K562 (cell line): Measurements from ENCODE around the gene LRP3. TPM values are rescaled to one million over a fixed set of nuclear protein-coding genes. Genes with fewer than 3 reads are reported as not detected.

Source experiments
- ATAC-seq: fragments of 200-7000 bp; cut with Tn5 transposase; 3 replicates; pipeline ENCODE4 v1.9.1; 2020; ENCODE audit warnings: moderate library complexity
- BruUV-seq: library from RNA; stranded (reverse); fragments of 400-500 nt; replicated peaks from 2 replicates; lab custom pipeline; 2021; lab: Mats Ljungman, UMichigan
- CTCF ChIA-PET: fragments of 300-600 bp; formaldehyde crosslinking; extraction: SDS; loops from one replicate; lab custom pipeline; 2021; ENCODE audit warnings: low intra/inter-chr PET ratio; lab: Yijun Ruan, JAX
- POLR2A ChIA-PET: fragments of 300-600, 350-650 bp; sonication (Branson Sonifier 250); formaldehyde crosslinking; extraction: SDS; loops from one replicate; lab custom pipeline; 2021; ENCODE audit warnings: antibody characterized with exemption, inconsistent platforms; lab: Yijun Ruan, JAX
- DNase-seq, 4 experiments: peaks; one replicate each; pipeline versions ENCODE4 v3.0.0 to v3.0.0-alpha.2; 2011 to 2018; ENCODE audit warnings: low spot score in 3 of 4, mixed read lengths in 3 of 4; ENCODE audit errors: extremely low read depth in 1 of 4
- FAIRE-seq: peaks from 2 replicates; lab custom pipeline; 2011; peaks lifted over from hg19 to GRCh38; lab: Jason Lieb, UNC
- H2AFZ ChIP-seq: 2 replicates; pipeline ENCODE4 v1.6.0; 2011; ENCODE audit warnings: low read depth, low read length, control low read depth, inconsistent platforms
- H3K27ac ChIP-seq: fragments of 200-600 bp; 3 replicates; pipeline ENCODE4 v1.8.0; 2011; ENCODE audit warnings: low read depth, mild to moderate bottlenecking, control low read depth, inconsistent platforms, low read length, moderate library complexity, mixed read lengths; ENCODE audit errors: extremely low read depth
- H3K27me3 ChIP-seq, 2 experiments: fragments of 300-600 bp in 1 of 2; 2 replicates in 1 of 2; 3 replicates in 1 of 2; pipeline versions ENCODE4 v1.6.0 to v1.8.0; 2011; ENCODE audit warnings: inconsistent platforms in 2 of 2, low read length in 2 of 2, mild to moderate bottlenecking in 1 of 2, mixed read lengths in 1 of 2, moderate library complexity in 1 of 2; ENCODE audit not compliant: control insufficient read depth in 2 of 2, insufficient read depth in 2 of 2
- H3K36me3 ChIP-seq: fragments of 300-600 bp; 3 replicates; pipeline ENCODE4 v1.8.0; 2011; ENCODE audit warnings: mild to moderate bottlenecking, low read length, inconsistent platforms; ENCODE audit not compliant: control insufficient read depth, insufficient read depth
- H3K4me1 ChIP-seq, 2 experiments: fragments of 200-600 bp in 1 of 2; replicated peaks in 1 of 2; 2 replicates in 1 of 2; 3 replicates in 1 of 2; pipeline versions ENCODE4 v1.5.1 to v1.8.0; 2011; ENCODE audit warnings: inconsistent platforms in 2 of 2, low read length in 2 of 2, mild to moderate bottlenecking in 1 of 2, mixed read lengths in 1 of 2, moderate library complexity in 1 of 2; ENCODE audit not compliant: control insufficient read depth in 2 of 2, insufficient read depth in 2 of 2
- H3K4me2 ChIP-seq: 2 replicates; pipeline ENCODE4 v1.6.1; 2011; ENCODE audit warnings: low read length, control low read depth, inconsistent platforms, mixed read lengths; ENCODE audit not compliant: insufficient read depth
- H3K4me3 ChIP-seq: fragments of 200-600 bp; sonication (generic), shearing (Covaris generic); 2 replicates; pipeline ENCODE4 v1.5.1; 2016; ENCODE audit warnings: control low read depth, inconsistent platforms
- H3K79me2 ChIP-seq: fragments of 200-600 bp; 3 replicates; pipeline ENCODE4 v1.8.0; 2011; ENCODE audit warnings: low read length, inconsistent platforms; ENCODE audit not compliant: control insufficient read depth, insufficient read depth
- H3K9ac ChIP-seq, 2 experiments: 2 replicates each; pipeline versions ENCODE4 v1.6.0 to v1.6.1; 2011; ENCODE audit warnings: low read depth in 2 of 2, low read length in 2 of 2, control low read depth in 1 of 2, inconsistent platforms in 1 of 2, mild to moderate bottlenecking in 1 of 2, mixed read lengths in 1 of 2; ENCODE audit not compliant: insufficient read depth in 1 of 2
- H3K9me1 ChIP-seq: one replicate; pipeline ENCODE4 v1.6.0; 2011; ENCODE audit warnings: inconsistent platforms, mild to moderate bottlenecking, low read length, moderate library complexity; ENCODE audit not compliant: control insufficient read depth, insufficient read depth
- H3K9me3 ChIP-seq: replicated peaks from 2 replicates; pipeline ENCODE4 v1.5.1; 2011; ENCODE audit warnings: low read depth, low read length, inconsistent platforms; ENCODE audit not compliant: control insufficient read depth, insufficient read depth
- H4K20me1 ChIP-seq: replicated peaks from 2 replicates; pipeline ENCODE4 v1.6.1; 2011; ENCODE audit warnings: low read length, inconsistent platforms, mixed read lengths; ENCODE audit not compliant: control insufficient read depth, insufficient read depth
- MEF2A ChIP-seq: IDR thresholded peaks from 2 replicates; pipeline ENCODE4 v1.6.1; 2011; ENCODE audit warnings: low read depth, mild to moderate bottlenecking, low read length, moderate library complexity; ENCODE audit not compliant: control insufficient read depth
- NBN ChIP-seq: fragments of 450-650 bp; IDR thresholded peaks from 2 replicates; pipeline ENCODE4 v1.6.1; 2016; ENCODE audit warnings: low read depth, mild to moderate bottlenecking
- WGBS: fragments of 100-300 bp; shearing (Covaris generic); methylation state at CpG from one replicate; pipeline ENCODE4 v1.1.6; 2016; ENCODE audit warnings: low coverage, mixed read lengths; ENCODE audit not compliant: insufficient coverage; ENCODE audit errors: missing lambda C conversion rate; 5-methylcytosine and 5-hydroxymethylcytosine counted together
- in situ Hi-C: fragments of 300-500 bp; cut with MboI; formaldehyde crosslinking; loops from 4 replicates; pipeline ENCODE4 v1.15.0; 2018; ENCODE audit warnings: inconsistent platforms, mixed read lengths
- intact Hi-C: fragments of 100-400 bp; cut with micrococcal nuclease; formaldehyde crosslinking; loops from 2 replicates; pipeline ENCODE4 v1.14.2; 2022
- polyA plus RNA-seq, 8 experiments: library from polyadenylated mRNA; depleted of rRNA in 4 of 8; stranded (reverse) in 5 of 8; unstranded in 3 of 8; fragments of >200 nt; fragmentation: Nextera tagmentation in 2 of 8; fragmentation: Illumina TruSeq in 1 of 8; extraction: Ambion mirVana in 2 of 8; extraction: Trizol in 1 of 8; gene quantifications; 2 replicates each; pipeline versions ENCODE4 v1.2.1 to v1.2.3, GENCODE V29; 2011 to 2014; ENCODE audit warnings: inconsistent platforms in 1 of 8, missing spikeins in 1 of 8
- total RNA-seq, 7 experiments: library from RNA; depleted of rRNA in 6 of 7; stranded (reverse); fragments of >200 nt in 6 of 7; fragmentation: Illumina TruSeq in 2 of 7; extraction: Trizol in 2 of 7; gene quantifications; 2 replicates each; pipeline versions ENCODE4 v1.2.1 to v1.2.3, GENCODE V29; 2011 to 2021; ENCODE audit warnings: low replicate concordance in 1 of 7
- TF ChIP-seq, protein P1 (sequence below), 3 experiments: fragments of 200-800 bp in 1 of 3; sonication (Bioruptor generic) in 1 of 3; sonication (generic) in 1 of 3; formaldehyde crosslinking in 1 of 3; IDR thresholded peaks; 2 replicates each; pipeline versions ENCODE4 v1.6.1 to v1.8.0; 2016 to 2022; ENCODE audit warnings: mild to moderate bottlenecking in 2 of 3, missing compliant biosample characterization in 2 of 3, missing genetic modification characterization in 2 of 3, missing genetic modification reagents in 1 of 3

LRP3 gene
- total and polyA plus RNA-seq, 9 of the 15 experiments (the other 6 are each of a cell fraction or from before 2014, with no cell fraction given), result 0.29 TPM; not detected in 8

DNA sequence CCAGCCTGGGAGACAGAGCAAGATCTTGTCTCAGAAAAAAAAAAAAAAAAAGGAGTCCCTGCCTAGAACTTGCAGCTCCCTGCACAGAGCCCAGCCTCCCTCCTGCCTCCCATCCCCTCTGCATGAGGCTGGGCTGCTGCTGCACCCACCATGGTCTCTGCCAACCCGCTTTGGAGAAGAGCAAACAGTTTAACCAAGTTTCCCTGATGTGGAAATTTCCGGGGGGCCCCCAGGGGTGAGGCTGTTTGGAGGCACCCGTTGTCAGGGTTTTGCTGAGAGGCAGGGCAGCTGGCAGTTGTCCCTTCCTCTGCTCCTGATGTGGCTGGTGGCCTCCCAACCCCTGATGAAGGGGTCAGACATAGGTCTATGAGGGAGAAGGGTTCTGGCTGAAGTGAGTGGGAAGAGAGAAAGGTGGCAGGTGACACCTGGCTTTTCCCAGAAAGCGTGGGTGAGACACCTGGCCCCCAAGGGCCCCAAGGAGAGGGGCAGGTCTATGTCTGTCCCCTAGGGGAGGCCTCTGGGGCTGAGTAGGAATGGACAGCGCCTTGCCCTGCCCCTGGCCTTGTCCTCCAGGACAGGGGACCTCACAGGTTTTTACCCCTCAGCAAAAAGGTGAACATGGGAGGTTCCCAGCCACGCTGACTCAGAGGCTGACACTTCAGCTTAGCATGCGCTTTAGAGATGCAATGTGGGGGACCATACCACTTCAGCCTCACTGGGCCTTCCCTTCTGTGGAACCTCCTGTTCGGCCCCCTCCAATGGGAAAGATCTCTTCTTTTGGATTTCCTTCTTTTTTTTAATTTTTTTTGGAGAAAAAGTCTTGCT, 5.5 kb downstream of the LRP3 start:
- H3K9ac ChIP-seq, result no peak overlapping the region
- H3K4me3 ChIP-seq, result no peak overlapping the region
- no peaks in the 10 kb centered on the region for H3K9me1 ChIP-seq
- POLR2A ChIA-PET, result no interaction called here
- DNase-seq (no peak), ATAC-seq (no peak; the same call in 2 of the 3 replicates), FAIRE-seq (no peak)
- no TSS peak for BruUV-seq
- H3K27me3 ChIP-seq, result peaks cover 0 to 59% of the 10 kb centered on the region in 2 experiments; a peak in 3 of 5 replicates
- H2AFZ ChIP-seq, result no peak overlapping the region
- no peaks in the 10 kb centered on the region for H3K9me3 ChIP-seq
- no peak overlapping the region for H3K27ac ChIP-seq
- no peak overlapping the region for H3K4me2 ChIP-seq
- TF ChIP-seq, protein P1, sequence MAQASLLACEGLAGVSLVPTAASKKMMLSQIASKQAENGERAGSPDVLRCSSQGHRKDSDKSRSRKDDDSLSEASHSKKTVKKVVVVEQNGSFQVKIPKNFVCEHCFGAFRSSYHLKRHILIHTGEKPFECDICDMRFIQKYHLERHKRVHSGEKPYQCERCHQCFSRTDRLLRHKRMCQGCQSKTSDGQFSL (CRISPR knock-in tag; IDR thresholded peaks at IDR 0.05), result no peak
- TF ChIP-seq, protein P1 (tag; IDR thresholded peaks at IDR 0.05), result no peak
- TF ChIP-seq MEF2A (no peak), NBN (no peak)
- CTCF ChIA-PET, result no interaction called here
- H3K4me1 ChIP-seq, result peaks cover 0 to 4% of the 10 kb centered on the region in 2 experiments; a peak in 2 of 5 replicates
- no peaks in the 10 kb centered on the region for H3K79me2 ChIP-seq
- intact Hi-C loops (no loop called here), in situ Hi-C loops (no loop called here)
- H4K20me1 ChIP-seq, result peaks cover 9% of the 10 kb centered on the region; the same call in 1 of the 2 replicates
- no peaks in the 10 kb centered on the region for H3K36me3 ChIP-seq
- WGBS, result 0% methylated on average over 8 of the region's 8 CpGs
